Ascending aorta (tissue), 2 donors: ENCODE data around the gene KAZN. TPM values are rescaled to one million over a fixed set of nuclear protein-coding genes. Genes with fewer than 3 reads are reported as not detected.

ENCODE experiments used
- DNase-seq, 2 donors: peaks; one replicate each; pipeline ENCODE4 v3.0.0-alpha.2; 2019; ENCODE audit warnings: low spot score in 2 of 2
- H3K27ac ChIP-seq, 2 donors: fragments of 200-600 bp; sonication (generic); one replicate each; pipeline ENCODE4 v1.5.1; 2016 to 2017; ENCODE audit warnings: mild to moderate bottlenecking in 1 of 2
- H3K27me3 ChIP-seq: fragments of 200-600 bp; sonication (generic); one replicate; pipeline ENCODE4 v1.5.1; 2017
- H3K36me3 ChIP-seq, 2 donors: fragments of 200-600 bp; sonication (generic); one replicate each; pipeline ENCODE4 v1.5.1; 2016
- H3K4me1 ChIP-seq, 2 donors: fragments of 200-600 bp; sonication (generic); one replicate each; pipeline ENCODE4 v1.5.1; 2016 to 2017; ENCODE audit warnings: mild to moderate bottlenecking in 1 of 2
- H3K4me3 ChIP-seq, 2 donors: fragments of 200-600 bp; sonication (generic); one replicate each; pipeline ENCODE4 v1.5.1; 2016 to 2017; ENCODE audit warnings: mild to moderate bottlenecking in 1 of 2
- H3K9me3 ChIP-seq, 2 donors: fragments of 200-600 bp; sonication (generic); one replicate each; pipeline ENCODE4 v1.5.1; 2016
- intact Hi-C: fragments of 100-400 bp; cut with DNase I; formaldehyde crosslinking; loops from one replicate; pipeline ENCODE4 v1.15.1; 2023
- total RNA-seq: library from RNA; depleted of rRNA; stranded (reverse); fragments of >200 nt; gene quantifications from one replicate; pipeline ENCODE4 v1.1.0, GENCODE V29; 2016
- TF ChIP-seq, protein P1 (sequence below), 3 experiments: fragments of 200-600 bp in 2 of 3; fragments of 450-650 bp in 1 of 3; sonication (generic) in 2 of 3; IDR thresholded peaks; one replicate each; pipeline ENCODE4 v1.5.1; 2016 to 2019; ENCODE audit warnings: antibody characterized with exemption in 3 of 3, mild to moderate bottlenecking in 1 of 3, moderate library complexity in 1 of 3

The KAZN gene
- total RNA-seq, 1 donor from 2014 or later = 58.5 TPM

DNA sequence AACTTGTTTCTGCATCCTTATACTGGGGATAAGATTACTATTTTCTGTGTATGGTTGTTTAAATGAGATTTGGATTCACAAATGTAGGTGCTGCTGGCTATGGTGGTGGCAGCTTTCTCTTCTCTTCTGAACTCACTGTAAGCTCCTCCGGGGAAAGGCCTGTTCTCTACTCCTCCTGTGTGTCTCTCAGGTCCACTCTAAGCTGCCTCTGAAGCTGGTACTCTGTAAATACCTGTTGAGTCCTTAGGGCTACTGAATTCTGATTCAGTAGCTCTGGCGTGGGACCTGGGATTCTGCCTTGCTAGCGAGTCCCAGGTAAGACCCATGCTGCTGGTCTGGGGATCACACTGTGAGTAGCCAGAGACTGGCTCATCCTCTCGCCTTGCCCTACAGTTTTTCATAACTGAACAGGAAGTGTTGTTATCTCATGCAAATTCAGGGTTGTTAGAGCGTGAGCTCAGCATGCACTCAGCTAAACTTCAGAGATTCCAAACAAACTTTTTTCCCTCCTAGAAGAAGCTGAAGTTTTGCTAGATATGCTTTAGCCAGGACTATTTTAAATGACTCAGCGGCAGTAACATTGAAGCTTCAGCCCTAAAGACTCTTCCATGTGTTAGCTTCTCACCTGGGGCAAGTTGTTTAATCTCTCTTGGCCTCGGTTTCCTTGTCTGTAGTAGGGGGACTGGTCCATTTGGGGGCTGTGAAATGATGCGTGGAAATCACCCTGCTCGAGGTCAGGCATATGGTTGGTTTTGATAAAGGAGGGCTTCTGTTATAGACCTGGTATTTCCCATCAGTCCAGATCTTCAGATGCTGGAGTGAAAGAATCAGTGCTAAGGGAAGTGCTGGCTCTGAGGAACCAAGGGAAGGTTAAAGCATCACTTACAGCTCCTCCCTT lies 283.5 kb downstream of the KAZN start:
- no peak overlapping the region for H3K4me3 ChIP-seq
- no peaks in the 10 kb centered on the region for H3K4me1 ChIP-seq
- no peak for DNase-seq
- no peaks in the 10 kb centered on the region for H3K9me3 ChIP-seq
- H3K27ac ChIP-seq = no peak overlapping the region
- no peaks in the 10 kb centered on the region for H3K36me3 ChIP-seq
- intact Hi-C loops = no loop called here
- TF ChIP-seq, protein P1, sequence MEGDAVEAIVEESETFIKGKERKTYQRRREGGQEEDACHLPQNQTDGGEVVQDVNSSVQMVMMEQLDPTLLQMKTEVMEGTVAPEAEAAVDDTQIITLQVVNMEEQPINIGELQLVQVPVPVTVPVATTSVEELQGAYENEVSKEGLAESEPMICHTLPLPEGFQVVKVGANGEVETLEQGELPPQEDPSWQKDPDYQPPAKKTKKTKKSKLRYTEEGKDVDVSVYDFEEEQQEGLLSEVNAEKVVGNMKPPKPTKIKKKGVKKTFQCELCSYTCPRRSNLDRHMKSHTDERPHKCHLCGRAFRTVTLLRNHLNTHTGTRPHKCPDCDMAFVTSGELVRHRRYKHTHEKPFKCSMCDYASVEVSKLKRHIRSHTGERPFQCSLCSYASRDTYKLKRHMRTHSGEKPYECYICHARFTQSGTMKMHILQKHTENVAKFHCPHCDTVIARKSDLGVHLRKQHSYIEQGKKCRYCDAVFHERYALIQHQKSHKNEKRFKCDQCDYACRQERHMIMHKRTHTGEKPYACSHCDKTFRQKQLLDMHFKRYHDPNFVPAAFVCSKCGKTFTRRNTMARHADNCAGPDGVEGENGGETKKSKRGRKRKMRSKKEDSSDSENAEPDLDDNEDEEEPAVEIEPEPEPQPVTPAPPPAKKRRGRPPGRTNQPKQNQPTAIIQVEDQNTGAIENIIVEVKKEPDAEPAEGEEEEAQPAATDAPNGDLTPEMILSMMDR (IDR thresholded peaks at IDR 0.05) = no peak
- H3K27me3 ChIP-seq = no peaks in the 10 kb centered on the region

DNA sequence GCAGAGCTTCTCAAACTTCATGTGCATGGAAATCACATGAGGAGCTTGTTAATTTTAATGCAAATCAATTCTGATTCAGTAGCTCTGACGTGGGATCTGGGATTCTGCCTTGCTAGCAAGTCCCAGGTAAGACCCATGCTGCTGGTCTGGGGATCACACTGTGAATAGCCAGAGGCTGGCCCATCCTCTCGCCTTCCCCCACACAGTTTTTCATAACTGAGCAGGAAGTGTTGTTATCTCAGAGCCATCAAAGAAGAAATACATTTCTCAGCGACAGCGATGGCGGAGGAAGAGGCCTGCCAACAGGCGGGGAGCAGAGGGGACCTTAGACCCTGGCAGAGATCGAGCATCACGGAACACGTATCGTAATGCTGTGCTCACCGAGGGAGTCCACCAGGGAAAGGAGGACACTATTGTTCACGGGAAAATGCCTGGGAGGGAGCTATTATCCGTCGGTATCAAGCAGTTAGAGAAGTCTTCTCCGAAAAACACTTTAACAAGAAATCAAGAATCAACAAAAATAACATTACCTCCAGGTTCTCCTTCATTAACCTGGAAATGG lies 286.2 kb downstream of the KAZN start:
- Histone ChIP-seq H3K27ac (no peak overlapping the region), H3K27me3 (no peaks in the 10 kb centered on the region), H3K4me3 (no peak overlapping the region), H3K4me1 (no peaks in the 10 kb centered on the region), H3K9me3 (no peaks in the 10 kb centered on the region), H3K36me3 (no peaks in the 10 kb centered on the region)
- TF ChIP-seq, protein P1 (IDR thresholded peaks at IDR 0.05) = no peak
- intact Hi-C loops = no loop called here
- DNase-seq = no peak

DNA sequence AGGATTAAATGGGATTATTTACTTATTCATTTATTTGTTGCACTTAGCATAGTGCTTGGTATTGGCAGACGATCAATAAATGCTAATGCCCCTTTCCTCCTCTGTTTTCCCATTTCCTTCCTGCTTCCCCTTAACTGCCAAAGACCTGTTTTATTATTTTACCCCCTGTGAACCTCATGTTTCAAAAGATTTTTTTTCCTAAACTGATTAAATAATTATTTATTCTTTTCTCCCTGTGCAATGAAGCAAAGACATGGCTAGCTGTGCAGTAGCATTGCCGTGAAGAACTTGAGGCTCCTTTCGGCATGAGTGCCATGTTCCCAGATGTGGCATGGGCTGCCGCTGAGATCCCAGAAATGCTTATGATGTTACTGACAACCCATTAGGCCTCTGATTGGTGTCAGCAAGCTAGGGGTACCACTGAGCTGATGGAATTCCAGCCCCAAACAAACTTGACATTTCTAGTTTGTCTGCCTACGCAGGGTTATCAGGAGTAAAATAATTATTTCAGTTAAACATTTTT lies 288.6 kb downstream of the KAZN start:
- no peak overlapping the region for H3K4me3 ChIP-seq
- no peaks in the 10 kb centered on the region for H3K27me3 ChIP-seq
- no peak for DNase-seq
- TF ChIP-seq, protein P1 (IDR thresholded peaks at IDR 0.05) = no peak
- H3K27ac ChIP-seq = no peak overlapping the region
- no peaks in the 10 kb centered on the region for H3K36me3 ChIP-seq
- H3K9me3 ChIP-seq = no peaks in the 10 kb centered on the region
- intact Hi-C loops = no loop called here
- peaks cover 0 to 3% of the 10 kb centered on the region in 2 donors for H3K4me1 ChIP-seq

DNA sequence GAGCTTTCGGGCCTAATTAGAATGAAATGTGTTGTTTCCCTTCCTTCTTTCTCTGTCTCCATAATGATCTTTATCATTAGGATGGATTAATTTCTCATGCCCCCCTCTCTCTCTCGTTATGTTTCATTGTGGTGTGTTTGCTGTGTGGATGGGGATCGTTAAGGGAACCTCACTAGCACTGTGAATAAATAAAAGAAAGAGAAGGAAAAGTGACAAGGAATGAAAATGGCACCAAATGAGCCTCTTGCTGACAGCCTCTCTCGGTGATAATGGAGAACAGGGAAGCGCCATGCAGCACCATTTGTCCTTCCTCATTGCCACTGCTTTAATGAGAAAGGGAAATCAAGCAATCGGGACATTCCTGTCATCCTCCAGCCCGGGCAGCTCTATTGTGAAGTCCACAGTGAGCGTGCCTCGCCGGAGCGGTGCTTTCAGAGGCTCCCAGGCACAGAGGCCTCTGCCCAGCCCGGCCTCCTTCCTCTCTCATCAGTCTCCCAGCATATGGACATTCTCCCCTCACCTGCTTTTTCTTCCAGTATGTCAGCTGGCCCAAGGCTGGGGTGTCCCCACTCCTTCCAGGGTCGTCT lies 289.4 kb downstream of the KAZN start:
- H3K4me3 ChIP-seq = no peak overlapping the region
- H3K9me3 ChIP-seq = no peaks in the 10 kb centered on the region
- DNase-seq = no peak
- intact Hi-C loops = no loop called here
- H3K27ac ChIP-seq = no peak overlapping the region
- H3K36me3 ChIP-seq = no peaks in the 10 kb centered on the region
- no peaks in the 10 kb centered on the region for H3K27me3 ChIP-seq
- TF ChIP-seq, protein P1 (IDR thresholded peaks at IDR 0.05) = no peak
- H3K4me1 ChIP-seq = peaks cover 0 to 3% of the 10 kb centered on the region in 2 donors

DNA sequence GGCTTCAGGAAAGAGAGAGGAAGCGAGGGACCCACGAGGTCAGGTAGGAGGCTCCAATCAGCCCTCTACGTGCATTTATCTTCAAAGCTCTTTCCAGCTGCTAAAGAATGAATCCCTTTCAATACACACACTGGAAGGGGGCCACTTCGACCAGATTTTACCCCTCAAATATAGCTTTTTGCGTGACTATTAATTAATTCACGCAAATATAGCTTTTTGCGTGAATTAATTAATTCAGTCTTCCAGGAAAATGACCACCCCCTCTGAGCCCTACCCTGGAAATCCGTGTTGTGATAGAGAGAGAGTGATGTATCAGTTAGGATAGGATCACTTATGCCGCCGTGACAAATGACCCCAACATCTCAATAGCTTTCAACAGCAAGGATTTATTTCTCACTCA lies 289.9 kb downstream of the KAZN start:
- Histone ChIP-seq H3K27me3 (no peaks in the 10 kb centered on the region), H3K36me3 (no peaks in the 10 kb centered on the region), H3K4me1 (peaks cover 0 to 3% of the 10 kb centered on the region in 2 donors), H3K4me3 (no peak overlapping the region), H3K9me3 (no peaks in the 10 kb centered on the region), H3K27ac (no peak overlapping the region)
- TF ChIP-seq, protein P1 (IDR thresholded peaks at IDR 0.05) = no peak
- intact Hi-C loops = no loop called here
- no peak for DNase-seq
